ENCODE data around the gene TM9SF2.
"Not testable (repeated sequence)": the region's sequence is repeated elsewhere in the genome, so short reads cannot be mapped to it uniquely, and the experiment has no call there.

Gene TM9SF2, protein sequence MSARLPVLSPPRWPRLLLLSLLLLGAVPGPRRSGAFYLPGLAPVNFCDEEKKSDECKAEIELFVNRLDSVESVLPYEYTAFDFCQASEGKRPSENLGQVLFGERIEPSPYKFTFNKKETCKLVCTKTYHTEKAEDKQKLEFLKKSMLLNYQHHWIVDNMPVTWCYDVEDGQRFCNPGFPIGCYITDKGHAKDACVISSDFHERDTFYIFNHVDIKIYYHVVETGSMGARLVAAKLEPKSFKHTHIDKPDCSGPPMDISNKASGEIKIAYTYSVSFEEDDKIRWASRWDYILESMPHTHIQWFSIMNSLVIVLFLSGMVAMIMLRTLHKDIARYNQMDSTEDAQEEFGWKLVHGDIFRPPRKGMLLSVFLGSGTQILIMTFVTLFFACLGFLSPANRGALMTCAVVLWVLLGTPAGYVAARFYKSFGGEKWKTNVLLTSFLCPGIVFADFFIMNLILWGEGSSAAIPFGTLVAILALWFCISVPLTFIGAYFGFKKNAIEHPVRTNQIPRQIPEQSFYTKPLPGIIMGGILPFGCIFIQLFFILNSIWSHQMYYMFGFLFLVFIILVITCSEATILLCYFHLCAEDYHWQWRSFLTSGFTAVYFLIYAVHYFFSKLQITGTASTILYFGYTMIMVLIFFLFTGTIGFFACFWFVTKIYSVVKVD

GRCh38 chr13:99501184-99501847 is at the start of gene TM9SF2:
TM9SF2 (plus strand) TSS chr13:99501472; CDS start chr13:99501607, 135 bp downstream.
- DNase-seq (ENCODE audit: low read depth, low spot score), result peak; percentile 91
- H3K4me3 ChIP-seq, result peak within 1 kb of the TSS; percentile 98
- TF ChIP-seq POLR2AphosphoS5 (IDR thresholded peaks at IDR 0.05; ENCODE audit: borderline replicate concordance, low read depth, low read length) (peak; percentile 89), FOXP2 (optimal IDR thresholded peaks at IDR 0.05; ENCODE audit: control extremely low read depth, extremely low read length, insufficient read depth) (no peak)

GRCh38 chr13:99454518-99455183 is 46.6 kb upstream of the TM9SF2 start:
- DNase-seq (ENCODE audit: low read depth, low spot score), result no peak
- Histone ChIP-seq H3K9me3 (ENCODE audit: low read depth, low read length) (no peaks in the 10 kb centered on the region), H3K27ac (no peak overlapping the region), H3K4me3 (no peak overlapping the region), H3K9ac (ENCODE audit: insufficient read length) (no peak overlapping the region), H3K36me3 (ENCODE audit: insufficient read depth, low read length) (no peaks in the 10 kb centered on the region)
- TF ChIP-seq POLR2AphosphoS5 (IDR thresholded peaks at IDR 0.05; ENCODE audit: borderline replicate concordance, low read depth, low read length) (no peak), EZH2 (IDR thresholded peaks at IDR 0.05) (no peak)

More at GRCh38 chr13:99501184-99501847, at the start of gene TM9SF2:
- H3K36me3 ChIP-seq (ENCODE audit: insufficient read depth, low read length), result no peaks in the 10 kb centered on the region; the same call in 1 of the 2 replicates
- H3K9ac ChIP-seq (ENCODE audit: insufficient read length), result peak within 1 kb of the TSS; percentile 77
- 0 out of 2 replicates have a peak within 1 kb of the TSS, but pooled peaks have one; percentile 27 for H3K27ac ChIP-seq
- no peaks in the 10 kb centered on the region for H3K9me3 ChIP-seq (ENCODE audit: low read depth, low read length)

DNA sequence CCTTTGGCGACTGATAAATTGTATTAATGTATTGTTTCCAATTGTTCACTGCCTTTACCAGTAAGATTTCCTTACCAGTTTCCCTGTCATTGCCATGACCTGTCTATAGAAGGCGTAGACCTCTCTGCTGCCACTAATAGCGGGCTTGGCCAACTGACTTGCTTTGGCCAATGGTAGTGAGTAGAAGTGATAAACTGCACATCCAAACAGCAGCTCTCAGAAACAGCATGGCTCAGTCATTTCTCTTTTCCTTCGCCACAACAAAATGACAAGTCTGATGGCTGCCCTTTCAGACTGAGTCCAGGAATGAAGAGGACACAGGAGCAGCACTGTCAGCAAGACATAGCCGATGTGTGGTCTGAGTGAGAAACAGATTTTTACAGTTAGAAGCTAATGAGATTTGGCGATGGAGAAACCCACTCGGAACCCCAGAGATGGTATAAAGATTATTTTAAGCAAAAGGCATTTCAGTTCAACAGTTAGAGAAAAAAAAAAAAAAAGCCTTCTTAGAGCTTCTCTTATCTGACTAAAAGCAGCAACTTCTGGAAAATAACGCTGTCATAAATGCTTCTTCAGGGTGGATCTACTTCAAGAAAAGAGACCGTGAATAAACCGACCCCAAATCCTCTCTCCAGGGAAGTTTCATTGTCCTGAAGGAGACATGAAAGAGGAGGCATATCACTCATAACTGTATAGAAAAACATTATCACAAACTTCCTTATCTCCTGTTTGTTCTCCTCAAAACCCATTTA is 42.0 kb upstream of the TM9SF2 start:
- Histone ChIP-seq H3K9ac (ENCODE audit: insufficient read length) (no peak overlapping the region), H3K9me3 (ENCODE audit: low read depth, low read length) (no peaks in the 10 kb centered on the region), H3K36me3 (ENCODE audit: insufficient read depth, low read length) (no peaks in the 10 kb centered on the region), H3K27ac (no peak overlapping the region), H3K4me3 (no peak overlapping the region)
- no peak for DNase-seq (ENCODE audit: low read depth, low spot score)
- TF ChIP-seq POLR2AphosphoS5 (IDR thresholded peaks at IDR 0.05; ENCODE audit: borderline replicate concordance, low read depth, low read length) (no peak), EZH2 (IDR thresholded peaks at IDR 0.05) (no peak), FOXP2 (optimal IDR thresholded peaks at IDR 0.05; ENCODE audit: control extremely low read depth, extremely low read length, insufficient read depth) (no peak)

GRCh38 chr13:99460802-99461201 is 40.5 kb upstream of the TM9SF2 start:
- not testable (repeated sequence) for DNase-seq (ENCODE audit: low read depth, low spot score); H3K36me3 ChIP-seq (ENCODE audit: insufficient read depth, low read length); H3K4me3 ChIP-seq; H3K27ac ChIP-seq; H3K9ac ChIP-seq (ENCODE audit: insufficient read length); H3K9me3 ChIP-seq (ENCODE audit: low read depth, low read length)

GRCh38 chr13:99463646-99464397 is 37.5 kb upstream of the TM9SF2 start:
- no peak for DNase-seq (ENCODE audit: low read depth, low spot score)
- H3K27ac ChIP-seq, result peak overlapping the region; percentile 29; the same call in 1 of the 2 replicates
- H3K4me3 ChIP-seq, result no peak overlapping the region
- no peaks in the 10 kb centered on the region for H3K9me3 ChIP-seq (ENCODE audit: low read depth, low read length)
- no peak overlapping the region for H3K9ac ChIP-seq (ENCODE audit: insufficient read length)
- H3K36me3 ChIP-seq (ENCODE audit: insufficient read depth, low read length), result no peaks in the 10 kb centered on the region
- TF ChIP-seq POLR2AphosphoS5 (IDR thresholded peaks at IDR 0.05; ENCODE audit: borderline replicate concordance, low read depth, low read length), result no peak
- no peak for TF ChIP-seq FOXP2 (optimal IDR thresholded peaks at IDR 0.05; ENCODE audit: control extremely low read depth, extremely low read length, insufficient read depth)
- no peak for TF ChIP-seq EZH2 (IDR thresholded peaks at IDR 0.05)

GRCh38 chr13:99464441-99464949 is 36.8 kb upstream of the TM9SF2 start:
- TF ChIP-seq EZH2 (IDR thresholded peaks at IDR 0.05), result no peak
- TF ChIP-seq FOXP2 (optimal IDR thresholded peaks at IDR 0.05; ENCODE audit: control extremely low read depth, extremely low read length, insufficient read depth), result no peak
- no peak for TF ChIP-seq POLR2AphosphoS5 (IDR thresholded peaks at IDR 0.05; ENCODE audit: borderline replicate concordance, low read depth, low read length)
- peak overlapping the region; percentile 29; the same call in 1 of the 2 replicates for H3K27ac ChIP-seq
- no peak for DNase-seq (ENCODE audit: low read depth, low spot score)
- H3K9me3 ChIP-seq (ENCODE audit: low read depth, low read length), result no peaks in the 10 kb centered on the region
- H3K36me3 ChIP-seq (ENCODE audit: insufficient read depth, low read length), result no peaks in the 10 kb centered on the region
- no peak overlapping the region for H3K9ac ChIP-seq (ENCODE audit: insufficient read length)
- peak overlapping the region; percentile 38 for H3K4me3 ChIP-seq

DNA sequence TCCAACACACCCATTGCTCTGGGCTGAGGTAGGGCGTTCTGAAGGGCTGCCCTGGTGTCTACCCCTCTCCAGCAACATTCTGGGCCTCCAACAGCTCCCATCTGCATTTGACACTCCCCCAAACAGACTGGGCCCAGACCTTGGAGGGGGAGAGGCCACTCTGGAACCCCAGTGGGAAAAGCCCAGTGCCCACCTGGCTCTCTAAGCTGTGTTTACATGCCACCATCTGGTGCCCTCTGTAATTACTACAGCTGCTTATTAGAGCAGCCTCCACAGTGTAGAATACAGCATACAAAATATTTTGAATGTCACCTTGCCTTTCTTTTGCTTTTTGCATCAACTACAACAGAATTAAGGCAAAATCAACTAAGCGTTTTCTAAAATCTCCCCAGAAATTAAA is 35.8 kb upstream of the TM9SF2 start:
- H3K9me3 ChIP-seq (ENCODE audit: low read depth, low read length), result no peaks in the 10 kb centered on the region
- TF ChIP-seq FOXP2 (optimal IDR thresholded peaks at IDR 0.05; ENCODE audit: control extremely low read depth, extremely low read length, insufficient read depth), result no peak
- TF ChIP-seq POLR2AphosphoS5 (IDR thresholded peaks at IDR 0.05; ENCODE audit: borderline replicate concordance, low read depth, low read length), result no peak
- TF ChIP-seq EZH2 (IDR thresholded peaks at IDR 0.05), result no peak

More for the DNA sequence above, 35.8 kb upstream of the TM9SF2 start:
- Histone ChIP-seq H3K27ac (no peak overlapping the region), H3K36me3 (ENCODE audit: insufficient read depth, low read length) (no peaks in the 10 kb centered on the region), H3K4me3 (no peak overlapping the region), H3K9ac (ENCODE audit: insufficient read length) (no peak overlapping the region)
- DNase-seq (ENCODE audit: low read depth, low spot score), result no peak
